Rectal smooth muscle tissue (tissue), 1 donor: ENCODE results near the gene NRSN1.

ENCODE experiments used
- H3K27ac ChIP-seq: one replicate; pipeline ENCODE4 v1.7.0; 2013; ENCODE audit warnings: low read depth, low read length, inconsistent platforms
- H3K27me3 ChIP-seq: one replicate; pipeline ENCODE4 v1.7.0; 2013; ENCODE audit warnings: low read length; ENCODE audit not compliant: control insufficient read depth, insufficient read depth
- H3K36me3 ChIP-seq: one replicate; pipeline ENCODE4 v1.7.0; 2013; ENCODE audit warnings: low read length; ENCODE audit not compliant: control insufficient read depth, insufficient read depth
- H3K4me1 ChIP-seq: one replicate; pipeline ENCODE4 v1.7.0; 2013; ENCODE audit warnings: low read length; ENCODE audit not compliant: control insufficient read depth, insufficient read depth
- H3K4me3 ChIP-seq: one replicate; pipeline ENCODE4 v1.7.0; 2013; ENCODE audit warnings: low read length
- H3K9ac ChIP-seq: one replicate; pipeline ENCODE4 v1.7.0; 2013; ENCODE audit warnings: low read length

The NRSN1 gene

GRCh38 chr6:24146871-24147270 lies 20.9 kb downstream of the NRSN1 start:
- Histone ChIP-seq H3K9ac (no peak overlapping the region), H3K27ac (no peak overlapping the region), H3K4me1 (peaks cover 5% of the 10 kb centered on the region), H3K36me3 (no peaks in the 10 kb centered on the region), H3K4me3 (no peak overlapping the region), H3K27me3 (no peaks in the 10 kb centered on the region)

- peaks cover 5% of the 10 kb centered on the region for H3K4me1 ChIP-seq
- no peak overlapping the region for H3K27ac ChIP-seq
- H3K27me3 ChIP-seq: no peaks in the 10 kb centered on the region
- no peak overlapping the region for H3K9ac ChIP-seq
- no peak overlapping the region for H3K4me3 ChIP-seq
- no peaks in the 10 kb centered on the region for H3K36me3 ChIP-seq
Observed at GRCh38 chr6:24147511-24148153, 21.6 kb downstream of the NRSN1 start.

- Histone ChIP-seq H3K27me3 (no peaks in the 10 kb centered on the region), H3K9ac (no peak overlapping the region), H3K4me3 (no peak overlapping the region), H3K4me1 (peaks cover 5% of the 10 kb centered on the region), H3K36me3 (no peaks in the 10 kb centered on the region), H3K27ac (no peak overlapping the region)
Observed at GRCh38 chr6:24148154-24148570, 22.1 kb downstream of the NRSN1 start.

- Histone ChIP-seq H3K27me3 (no peaks in the 10 kb centered on the region), H3K36me3 (no peaks in the 10 kb centered on the region), H3K4me1 (peaks cover 5% of the 10 kb centered on the region), H3K27ac (no peak overlapping the region), H3K4me3 (no peak overlapping the region), H3K9ac (no peak overlapping the region)
Observed at GRCh38 chr6:24148684-24149083, 22.7 kb downstream of the NRSN1 start.

- Histone ChIP-seq H3K27me3 (no peaks in the 10 kb centered on the region), H3K9ac (no peak overlapping the region), H3K27ac (no peak overlapping the region), H3K36me3 (no peaks in the 10 kb centered on the region), H3K4me3 (no peak overlapping the region), H3K4me1 (peaks cover 5% of the 10 kb centered on the region)
Observed at GRCh38 chr6:24149296-24149695, 23.3 kb downstream of the NRSN1 start.

- no peak overlapping the region for H3K4me3 ChIP-seq
- no peaks in the 10 kb centered on the region for H3K36me3 ChIP-seq
- peaks cover 5% of the 10 kb centered on the region for H3K4me1 ChIP-seq
- no peak overlapping the region for H3K9ac ChIP-seq
- H3K27ac ChIP-seq: no peak overlapping the region
- H3K27me3 ChIP-seq: no peaks in the 10 kb centered on the region
Observed at GRCh38 chr6:24149836-24150235, 23.8 kb downstream of the NRSN1 start.

GRCh38 chr6:24152014-24152413 lies 26.0 kb downstream of the NRSN1 start:
- Histone ChIP-seq H3K4me1 (peaks cover 5% of the 10 kb centered on the region), H3K9ac (no peak overlapping the region), H3K27ac (no peak overlapping the region), H3K36me3 (no peaks in the 10 kb centered on the region), H3K27me3 (no peaks in the 10 kb centered on the region), H3K4me3 (no peak overlapping the region)

GRCh38 chr6:24154121-24154520 lies 28.1 kb downstream of the NRSN1 start:
- Histone ChIP-seq H3K27me3 (no peaks in the 10 kb centered on the region), H3K9ac (no peak overlapping the region), H3K4me3 (no peak overlapping the region), H3K27ac (no peak overlapping the region), H3K4me1 (peaks cover 3% of the 10 kb centered on the region), H3K36me3 (no peaks in the 10 kb centered on the region)

GRCh38 chr6:24157886-24158285 lies 31.9 kb downstream of the NRSN1 start:
- Histone ChIP-seq H3K9ac (no peak overlapping the region), H3K36me3 (no peaks in the 10 kb centered on the region), H3K27ac (no peak overlapping the region), H3K4me1 (peaks cover 3% of the 10 kb centered on the region), H3K27me3 (no peaks in the 10 kb centered on the region), H3K4me3 (no peak overlapping the region)

GRCh38 chr6:24183584-24183983 lies 57.6 kb downstream of the NRSN1 start:
- H3K27ac ChIP-seq: no peak overlapping the region
- H3K9ac ChIP-seq: no peak overlapping the region
- H3K4me3 ChIP-seq: no peak overlapping the region
- no peaks in the 10 kb centered on the region for H3K36me3 ChIP-seq
- no peaks in the 10 kb centered on the region for H3K4me1 ChIP-seq
- no peaks in the 10 kb centered on the region for H3K27me3 ChIP-seq

GRCh38 chr6:24186349-24186748 lies 60.3 kb downstream of the NRSN1 start:
- H3K36me3 ChIP-seq: no peaks in the 10 kb centered on the region
- H3K4me3 ChIP-seq: no peak overlapping the region
- H3K4me1 ChIP-seq: no peaks in the 10 kb centered on the region
- H3K27ac ChIP-seq: no peak overlapping the region
- no peaks in the 10 kb centered on the region for H3K27me3 ChIP-seq
- H3K9ac ChIP-seq: no peak overlapping the region

- no peak overlapping the region for H3K4me3 ChIP-seq
- no peaks in the 10 kb centered on the region for H3K27me3 ChIP-seq
- H3K27ac ChIP-seq: no peak overlapping the region
- no peaks in the 10 kb centered on the region for H3K36me3 ChIP-seq
- no peak overlapping the region for H3K9ac ChIP-seq
- no peaks in the 10 kb centered on the region for H3K4me1 ChIP-seq
Observed at GRCh38 chr6:24187965-24188577, 62.1 kb downstream of the NRSN1 start.

- Histone ChIP-seq H3K9ac (no peak overlapping the region), H3K4me3 (no peak overlapping the region), H3K27me3 (no peaks in the 10 kb centered on the region), H3K27ac (no peak overlapping the region), H3K36me3 (no peaks in the 10 kb centered on the region), H3K4me1 (no peaks in the 10 kb centered on the region)
Observed at GRCh38 chr6:24188578-24189080, 62.6 kb downstream of the NRSN1 start.
